H1 (cell line): ENCODE results near the gene CSF2. TPM values are rescaled to one million over a fixed set of nuclear protein-coding genes. Genes with fewer than 3 reads are reported as not detected.

Source experiments
- CTCF ChIA-PET: fragments of 300-600 bp; sonication (Branson Sonifier 250); formaldehyde crosslinking; loops from one replicate; lab custom pipeline; 2021; ENCODE audit not compliant: partially characterized antibody; lab: Charles Lee
- POLR2A ChIA-PET: fragments of 300-600 bp; sonication (Branson Sonifier 250); formaldehyde crosslinking; loops from one replicate; lab custom pipeline; 2021; ENCODE audit warnings: inconsistent platforms; ENCODE audit not compliant: partially characterized antibody; lab: Charles Lee
- DNase-seq, 2 experiments: peaks; one replicate each; pipeline versions ENCODE4 v3.0.0 to v3.0.0-alpha.2; 2010 to 2022; ENCODE audit warnings: low spot score in 2 of 2, low read depth in 1 of 2, mixed read lengths in 1 of 2
- FAIRE-seq: peaks from 2 replicates; lab custom pipeline; 2011; peaks lifted over from hg19 to GRCh38; lab: Jason Lieb, UNC
- H2AFZ ChIP-seq: 2 replicates; pipeline ENCODE4 v1.8.1; 2012; ENCODE audit warnings: low read length, inconsistent platforms
- H2AK5ac ChIP-seq: 2 replicates; pipeline ENCODE4 v1.6.1; 2013; ENCODE audit warnings: low read depth, low read length
- H2BK120ac ChIP-seq: replicated peaks from 2 replicates; pipeline ENCODE3; 2013; ENCODE audit warnings: low read depth, low read length, inconsistent platforms
- H2BK12ac ChIP-seq: 2 replicates; pipeline ENCODE4 v1.6.1; 2013; ENCODE audit warnings: low read depth, low read length
- H2BK15ac ChIP-seq: 2 replicates; pipeline ENCODE4 v1.6.1; 2013; ENCODE audit warnings: low read length
- H2BK20ac ChIP-seq: 2 replicates; pipeline ENCODE4 v1.6.1; 2013; ENCODE audit warnings: low read length
- H2BK5ac ChIP-seq: 2 replicates; pipeline ENCODE4 v1.6.1; 2013; ENCODE audit warnings: low read depth, low read length
- H3K14ac ChIP-seq: 2 replicates; pipeline ENCODE4 v1.6.1; 2013; ENCODE audit warnings: inconsistent platforms; ENCODE audit not compliant: insufficient read length
- H3K18ac ChIP-seq: 2 replicates; pipeline ENCODE4 v1.6.1; 2013; ENCODE audit warnings: low read length; ENCODE audit errors: extremely low read depth
- H3K23ac ChIP-seq: 2 replicates; pipeline ENCODE4 v1.6.1; 2013; ENCODE audit warnings: inconsistent platforms; ENCODE audit not compliant: insufficient read length
- H3K23me2 ChIP-seq: 2 replicates; pipeline ENCODE4 v1.6.1; 2013; ENCODE audit warnings: low read depth, low read length
- H3K27ac ChIP-seq: 2 replicates; pipeline ENCODE4 v1.6.1; 2011; ENCODE audit warnings: low read depth, low read length, inconsistent platforms
- H3K27me3 ChIP-seq, 4 experiments: replicated peaks in 1 of 4; 1 replicate in 1 of 4; 2 replicates in 3 of 4; pipeline versions ENCODE4 v1.6.1 to v1.8.1; 2011 to 2013; ENCODE audit warnings: low read length in 3 of 4, mild to moderate bottlenecking in 3 of 4, inconsistent platforms in 2 of 4, mixed read lengths in 2 of 4, moderate library complexity in 1 of 4; ENCODE audit not compliant: control insufficient read depth in 3 of 4, insufficient read depth in 3 of 4; ENCODE audit errors: extremely low read depth in 1 of 4
- H3K36me3 ChIP-seq, 4 experiments: 2 replicates each; pipeline versions ENCODE4 v1.6.1 to v1.8.1; 2011 to 2013; ENCODE audit warnings: mild to moderate bottlenecking in 4 of 4, low read length in 3 of 4, moderate library complexity in 2 of 4, control low read depth in 1 of 4, inconsistent platforms in 1 of 4; ENCODE audit not compliant: insufficient read depth in 4 of 4, control insufficient read depth in 2 of 4
- H3K4ac ChIP-seq: replicated peaks from 2 replicates; pipeline ENCODE3; 2013; ENCODE audit warnings: low read length, low read depth, mixed read lengths, inconsistent platforms; ENCODE audit not compliant: insufficient read length
- H3K4me1 ChIP-seq, 4 experiments: replicated peaks in 1 of 4; 1 replicate in 1 of 4; 2 replicates in 3 of 4; pipeline versions ENCODE4 v1.6.1 to v1.8.1; 2011 to 2013; ENCODE audit warnings: low read length in 3 of 4, inconsistent platforms in 2 of 4, mixed read lengths in 1 of 4; ENCODE audit not compliant: insufficient read depth in 4 of 4, control insufficient read depth in 3 of 4
- H3K4me2 ChIP-seq, 2 experiments: 2 replicates each; pipeline versions ENCODE4 v1.6.1 to v1.8.1; 2011 to 2013; ENCODE audit warnings: low read depth in 2 of 2, low read length in 2 of 2, control low read depth in 1 of 2, inconsistent platforms in 1 of 2, mild to moderate bottlenecking in 1 of 2; ENCODE audit not compliant: insufficient read depth in 1 of 2
- H3K4me3 ChIP-seq, 4 experiments: fragments of 200-600, 300-600 bp in 1 of 4; sonication (generic), shearing (Covaris generic), sonication (Bioruptor Twin) in 1 of 4; 2 replicates each; pipeline versions ENCODE4 v1.5.1 to v1.8.1; 2011 to 2016; ENCODE audit warnings: low read length in 4 of 4, low read depth in 3 of 4, control low read depth in 2 of 4, inconsistent platforms in 2 of 4, mild to moderate bottlenecking in 2 of 4, mixed read lengths in 1 of 4, moderate library complexity in 1 of 4; ENCODE audit not compliant: insufficient read depth in 2 of 4; ENCODE audit errors: extremely low read depth in 1 of 4
- H3K56ac ChIP-seq: replicated peaks from 2 replicates; pipeline ENCODE3; 2013; ENCODE audit warnings: low read depth, mild to moderate bottlenecking, mixed read lengths, low read length, inconsistent platforms; ENCODE audit not compliant: insufficient read length
- H3K79me1 ChIP-seq: 2 replicates; pipeline ENCODE4 v1.6.1; 2013; ENCODE audit warnings: low read depth, low read length, control low read depth
- H3K79me2 ChIP-seq, 2 experiments: 2 replicates each; pipeline versions ENCODE4 v1.6.1 to v1.8.1; 2012 to 2013; ENCODE audit warnings: low read length in 2 of 2, mild to moderate bottlenecking in 2 of 2, inconsistent platforms in 1 of 2; ENCODE audit not compliant: insufficient read depth in 2 of 2, control insufficient read depth in 1 of 2
- H3K9ac ChIP-seq, 4 experiments: replicated peaks in 1 of 4; 1 replicate in 1 of 4; 2 replicates in 3 of 4; pipeline versions ENCODE4 v1.6.1 to v1.8.1; 2011 to 2013; ENCODE audit warnings: low read depth in 3 of 4, low read length in 3 of 4, control low read depth in 2 of 4, mild to moderate bottlenecking in 2 of 4, moderate library complexity in 2 of 4, inconsistent platforms in 1 of 4; ENCODE audit errors: extremely low read depth in 1 of 4
- H3K9me3 ChIP-seq, 2 experiments: 2 replicates each; pipeline versions ENCODE4 v1.6.1 to v1.8.1; 2012 to 2013; ENCODE audit warnings: mild to moderate bottlenecking in 2 of 2, moderate library complexity in 2 of 2, control low read depth in 1 of 2, inconsistent platforms in 1 of 2, low read depth in 1 of 2, low read length in 1 of 2, mixed read lengths in 1 of 2; ENCODE audit not compliant: insufficient read depth in 2 of 2
- H4K20me1 ChIP-seq, 2 experiments: replicated peaks in 1 of 2; 2 replicates each; pipeline versions ENCODE3 to v1.8.1; 2011 to 2013; ENCODE audit warnings: inconsistent platforms in 2 of 2, low read length in 2 of 2, mild to moderate bottlenecking in 1 of 2; ENCODE audit not compliant: insufficient read depth in 2 of 2, control insufficient read depth in 1 of 2
- H4K5ac ChIP-seq: 2 replicates; pipeline ENCODE4 v1.6.1; 2013; ENCODE audit warnings: low read length, low read depth, mixed read lengths, inconsistent platforms; ENCODE audit not compliant: insufficient read length
- H4K8ac ChIP-seq: 2 replicates; pipeline ENCODE4 v1.8.0; 2013; ENCODE audit warnings: mild to moderate bottlenecking, moderate library complexity, low read length, inconsistent platforms; ENCODE audit not compliant: insufficient read depth; ENCODE audit errors: extremely low read depth
- H4K91ac ChIP-seq: replicated peaks from 2 replicates; pipeline ENCODE3; 2013; ENCODE audit warnings: low read length, mixed read lengths, inconsistent platforms; ENCODE audit not compliant: insufficient read length
- CHD1 ChIP-seq: IDR thresholded peaks from 2 replicates; pipeline ENCODE4 v1.6.1; 2012; ENCODE audit warnings: low read depth, low read length, improper control_type of control experiment
- CREB1 ChIP-seq: IDR thresholded peaks from 2 replicates; pipeline ENCODE4 v1.6.1; 2012; ENCODE audit warnings: inconsistent platforms
- MAX ChIP-seq: IDR thresholded peaks from 2 replicates; pipeline ENCODE4 v1.6.1; 2012; ENCODE audit warnings: inconsistent platforms
- POLR2A ChIP-seq, 2 experiments: IDR thresholded peaks; 1 replicate in 1 of 2; 2 replicates in 1 of 2; pipeline ENCODE4 v1.6.1; 2011; ENCODE audit warnings: low read depth in 2 of 2, low read length in 2 of 2, mild to moderate bottlenecking in 2 of 2; ENCODE audit errors: control extremely low read depth in 1 of 2
- SIN3A ChIP-seq, 2 experiments: IDR thresholded peaks in 1 of 2; conservative IDR thresholded peaks in 1 of 2; 2 replicates each; pipeline ENCODE4 v1.6.1; 2011 to 2012; ENCODE audit warnings: low read length in 2 of 2, improper control_type of control experiment in 1 of 2, low read depth in 1 of 2, mild to moderate bottlenecking in 1 of 2
- SP2 ChIP-seq: IDR thresholded peaks from 2 replicates; pipeline ENCODE4 v1.6.1; 2012; ENCODE audit warnings: mild to moderate bottlenecking, low read length, inconsistent platforms
- ZNF274 ChIP-seq: IDR thresholded peaks from 2 replicates; pipeline ENCODE4 v1.7.0; 2012; ENCODE audit warnings: low read length, borderline replicate concordance; ENCODE audit errors: extremely low read depth
- WGBS, 2 experiments: shearing (Covaris generic) in 1 of 2; methylation state at CpG; one replicate each; pipeline versions ENCODE4 v1.1.6 to v1.1.7; 2013 to 2015; ENCODE audit warnings: low lambda C conversion rate in 2 of 2, mixed read lengths in 2 of 2, inconsistent platforms in 1 of 2, low coverage in 1 of 2, missing lambda C conversion rate in 1 of 2; ENCODE audit not compliant: insufficient replicate concordance in 2 of 2, insufficient coverage in 1 of 2, insufficient read length in 1 of 2; ENCODE audit errors: extremely low coverage in 1 of 2, missing lambda C conversion rate in 1 of 2; 5-methylcytosine and 5-hydroxymethylcytosine counted together
- polyA plus RNA-seq, 7 experiments: library from polyadenylated mRNA; depleted of rRNA in 3 of 7; stranded (reverse) in 5 of 7; unstranded in 2 of 7; fragments of >200 nt in 5 of 7; fragments of 200-250 nt in 2 of 7; gene quantifications; 1 replicate in 5 of 7; 2 replicates in 1 of 7; 4 replicates in 1 of 7; pipeline versions ENCODE4 v1.2.1 to v1.2.3, GENCODE V29; 2011 to 2013; ENCODE audit warnings: missing spikeins in 2 of 7, mixed read lengths in 2 of 7
- total RNA-seq: library from RNA; stranded (reverse); fragmentation: NEBNext Ultra II Directional; extraction: Animal tissue kit (Norgen Biotek cat#: 25700); gene quantifications from 2 replicates; pipeline ENCODE4 v1.2.1, GENCODE V29; 2021

CSF2 gene
- total and polyA plus RNA-seq, 2 of the 8 experiments (the other 6 are each of a cell fraction or from before 2014, with no cell fraction given) = not detected

GRCh38 chr5:132076983-132077382, 3.4 kb downstream of the CSF2 start:
- no peak overlapping the region for H4K5ac ChIP-seq
- no peak overlapping the region for H3K4ac ChIP-seq
- H3K23me2 ChIP-seq = no peaks in the 10 kb centered on the region
- no peak overlapping the region for H2BK20ac ChIP-seq
- DNase-seq (no peak), FAIRE-seq (no peak)
- ChIA-PET CTCF (interaction anchor here (0.7 kb wide), 1 partner anchor 161 kb away, joined by 4 read pairs; no protein-coding TSS in a partner anchor), POLR2A (no interaction called here)
- H3K9me3 ChIP-seq = no peaks in the 10 kb centered on the region
- no peak overlapping the region for H3K9ac ChIP-seq
- no peak overlapping the region for H2BK15ac ChIP-seq
- no peak overlapping the region for H3K4me2 ChIP-seq
- no peak overlapping the region for H3K27ac ChIP-seq
- WGBS, 2 experiments = 89% methylated on average over 8 of the region's 8 CpGs; no CpG with 5 or more reads in 1 of the 2 experiments
- H3K27me3 ChIP-seq = no peaks in the 10 kb centered on the region
- H4K91ac ChIP-seq = no peak overlapping the region
- TF ChIP-seq SIN3A (conservative IDR thresholded peaks at IDR 0.05 in 1 of 2, IDR thresholded peaks at IDR 0.05 in 1 of 2; ENCODE audit: low read depth in 1 of 2, low read length in 2 of 2) (no peak), POLR2A (IDR thresholded peaks at IDR 0.05; ENCODE audit: control extremely low read depth in 1 of 2, low read depth in 2 of 2, low read length in 2 of 2) (no peak), SP2 (no peak), CHD1 (no peak), ZNF274 (no peak), MAX (no peak), CREB1 (no peak)
- H4K20me1 ChIP-seq = no peaks in the 10 kb centered on the region
- no peak overlapping the region for H3K56ac ChIP-seq
- H3K36me3 ChIP-seq = no peaks in the 10 kb centered on the region
- no peak overlapping the region for H3K4me3 ChIP-seq
- H2BK12ac ChIP-seq = no peak overlapping the region
- no peak overlapping the region for H4K8ac ChIP-seq
- no peaks in the 10 kb centered on the region for H3K79me2 ChIP-seq
- H2BK5ac ChIP-seq = no peak overlapping the region
- no peaks in the 10 kb centered on the region for H3K79me1 ChIP-seq
- no peak overlapping the region for H2AFZ ChIP-seq
- no peak overlapping the region for H3K23ac ChIP-seq
- H3K18ac ChIP-seq = no peak overlapping the region
- no peak overlapping the region for H2BK120ac ChIP-seq
- no peak overlapping the region for H3K14ac ChIP-seq
- peaks cover 0 to 2% (median 0%) of the 10 kb centered on the region in 4 experiments; a peak in 1 of 7 replicates for H3K4me1 ChIP-seq
- no peak overlapping the region for H2AK5ac ChIP-seq
